ENCODE data around the gene TSLP. TPM values are rescaled to one million over a fixed set of nuclear protein-coding genes. Genes with fewer than 3 reads are reported as not detected.

The TSLP gene
- total RNA-seq, 1 donor from 2014 or later, result 0.21 TPM

DNA sequence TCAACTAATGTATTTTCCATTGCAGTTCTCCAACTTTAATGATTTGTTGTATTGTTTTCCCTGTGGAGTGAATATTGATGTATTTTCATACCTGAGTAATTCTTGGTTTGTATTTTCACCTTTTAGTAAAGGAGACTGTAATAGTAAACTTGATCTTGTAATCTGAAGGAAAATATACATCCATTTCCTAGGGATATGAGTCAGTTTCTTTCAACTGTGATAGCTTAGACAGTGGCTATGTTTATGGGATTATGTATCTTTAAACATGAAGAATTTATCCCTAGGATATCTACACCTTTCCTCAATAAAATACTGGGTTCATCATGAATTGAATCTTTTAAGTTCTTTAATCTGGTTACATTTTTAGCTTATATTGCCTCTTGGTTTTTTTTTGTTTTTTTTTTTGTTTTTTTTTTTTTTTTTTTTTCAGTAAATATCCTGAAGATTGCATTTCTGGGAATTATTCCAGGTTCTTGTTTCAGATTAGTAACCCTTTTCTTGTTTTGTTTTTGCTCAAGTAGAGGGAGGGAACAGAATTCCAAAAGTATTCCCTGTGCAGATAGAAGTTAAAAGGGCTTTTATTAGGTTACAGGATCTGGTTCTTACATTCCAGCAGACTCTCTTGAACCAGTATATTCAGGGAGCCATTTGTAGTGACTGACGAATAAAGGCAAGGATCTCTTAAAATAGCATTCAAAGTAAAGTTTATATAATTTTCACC, 27.7 kb downstream of the TSLP start:
- DNase-seq, result no peak

GRCh38 chr5:111106320-111106948, 34.9 kb downstream of the TSLP start:
- DNase-seq, result no peak

GRCh38 chr5:111107371-111107770, 35.9 kb downstream of the TSLP start:
- DNase-seq, result no peak

- no peak for DNase-seq
These were observed 40.4 kb downstream of the TSLP start for GRCh38 chr5:111111956-111112355.

DNA sequence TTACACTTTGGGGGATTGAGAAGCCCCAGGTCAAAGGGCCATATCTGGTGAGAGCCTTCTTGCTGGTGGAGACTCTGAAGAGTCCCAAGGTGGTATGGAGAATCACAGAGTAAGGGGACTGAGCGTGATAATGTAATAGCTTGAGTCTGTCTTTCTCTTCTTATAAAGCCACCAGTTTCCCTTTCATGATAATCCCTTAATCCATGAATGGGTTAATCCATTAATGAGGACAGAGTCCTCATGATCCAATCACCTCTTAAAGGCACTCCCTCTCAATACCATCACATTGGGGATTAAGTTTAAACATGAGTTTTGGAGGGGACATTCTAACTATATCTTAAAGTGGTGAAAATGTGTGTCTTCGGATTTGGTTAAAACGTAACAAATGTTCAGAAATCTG, 42.2 kb downstream of the TSLP start:
- no peak for DNase-seq

- DNase-seq, result no peak
These were observed 43.7 kb downstream of the TSLP start for GRCh38 chr5:111115229-111115628.

GRCh38 chr5:111116550-111116949, 45.0 kb downstream of the TSLP start:
- no peak for DNase-seq

- no peak for DNase-seq
These were observed 45.6 kb downstream of the TSLP start for GRCh38 chr5:111117136-111117535.

GRCh38 chr5:111119221-111119620, 47.7 kb downstream of the TSLP start:
- no peak for DNase-seq

- DNase-seq, result no peak
These were observed 48.3 kb downstream of the TSLP start for GRCh38 chr5:111119856-111120255.

DNA sequence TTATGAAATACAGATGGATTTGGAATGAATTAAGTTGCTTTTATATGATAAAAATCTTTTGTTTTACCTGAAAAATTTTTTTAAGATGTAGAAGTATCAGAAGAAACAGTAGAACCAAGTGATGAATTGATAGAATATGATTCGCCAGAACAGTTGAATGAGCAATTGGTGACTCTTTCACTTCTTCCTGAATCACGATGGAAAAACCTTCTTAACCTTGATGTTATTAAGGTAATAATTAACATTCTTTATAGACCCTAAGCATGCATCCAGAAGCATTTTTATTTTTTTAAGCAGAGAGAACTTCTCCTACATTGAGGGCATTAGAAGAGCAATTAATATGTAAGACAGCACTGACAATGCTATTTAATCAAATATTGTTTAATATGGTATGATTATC, 49.4 kb downstream of the TSLP start:
- DNase-seq, result no peak

- no peak for DNase-seq
These were observed 50.4 kb downstream of the TSLP start for GRCh38 chr5:111121926-111122325.

GRCh38 chr5:111122398-111122797, 50.9 kb downstream of the TSLP start:
- no peak for DNase-seq

- DNase-seq, result no peak
These were observed 53.3 kb downstream of the TSLP start for GRCh38 chr5:111124793-111125192.

GRCh38 chr5:111126896-111127295, 55.4 kb downstream of the TSLP start:
- DNase-seq, result no peak

Other genes with a start within 250 kb of the TSLP start
- gene WDR36, start 20.6 kb downstream of the TSLP start, total RNA-seq, result 33.4 TPM
- 8.4 TPM for gene CAMK4, start 152.7 kb downstream of the TSLP start, total RNA-seq

All from tongue (tissue), 2 donors.